HPDE6-E6E7 (cell line): Measurements from ENCODE around the gene CFDP1.
"Not testable (repeated sequence)": the region's sequence is repeated elsewhere in the genome, so short reads cannot be mapped to it uniquely, and the experiment has no call there.

ENCODE experiments used
- DNase-seq: peaks from one replicate; pipeline ENCODE4 v3.0.0; 2011; ENCODE audit warnings: missing footprints; ENCODE audit errors: extremely low spot score

CFDP1 gene

GRCh38 chr16:75293173-75293572 lies 140.1 kb downstream of the CFDP1 start:
- no peak for DNase-seq

DNA sequence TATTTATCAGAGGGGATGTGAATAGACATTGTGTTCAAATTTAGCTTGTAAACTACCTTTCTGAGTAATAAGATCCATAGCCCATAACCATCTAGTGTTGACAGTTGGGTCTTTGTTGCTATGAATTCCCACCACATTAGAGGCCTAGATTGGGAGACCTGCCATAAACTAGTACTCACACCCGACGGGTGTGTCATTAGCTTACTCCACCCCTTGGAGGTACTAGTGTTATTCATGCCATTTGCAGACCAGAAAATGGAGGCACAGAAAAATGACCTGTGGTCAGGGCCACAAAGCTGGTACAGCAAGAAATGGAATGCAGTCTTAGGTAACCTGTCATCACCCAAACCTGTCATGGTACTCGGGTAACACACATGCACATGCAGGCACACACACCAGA lies 140.6 kb downstream of the CFDP1 start:
- no peak for DNase-seq

GRCh38 chr16:75289189-75289588 lies 144.1 kb downstream of the CFDP1 start:
- no peak for DNase-seq

GRCh38 chr16:75288596-75289120 lies 144.6 kb downstream of the CFDP1 start:
- no peak for DNase-seq

- no peak for DNase-seq
Observed at GRCh38 chr16:75288181-75288580, 145.1 kb downstream of the CFDP1 start.

GRCh38 chr16:75287708-75288107 lies 145.6 kb downstream of the CFDP1 start:
- DNase-seq: no peak

GRCh38 chr16:75286389-75286788 lies 146.9 kb downstream of the CFDP1 start:
- no peak for DNase-seq

- no peak for DNase-seq
Observed at GRCh38 chr16:75282466-75283281, 150.6 kb downstream of the CFDP1 start.

GRCh38 chr16:75281826-75282225 lies 151.5 kb downstream of the CFDP1 start:
- no peak for DNase-seq

DNA sequence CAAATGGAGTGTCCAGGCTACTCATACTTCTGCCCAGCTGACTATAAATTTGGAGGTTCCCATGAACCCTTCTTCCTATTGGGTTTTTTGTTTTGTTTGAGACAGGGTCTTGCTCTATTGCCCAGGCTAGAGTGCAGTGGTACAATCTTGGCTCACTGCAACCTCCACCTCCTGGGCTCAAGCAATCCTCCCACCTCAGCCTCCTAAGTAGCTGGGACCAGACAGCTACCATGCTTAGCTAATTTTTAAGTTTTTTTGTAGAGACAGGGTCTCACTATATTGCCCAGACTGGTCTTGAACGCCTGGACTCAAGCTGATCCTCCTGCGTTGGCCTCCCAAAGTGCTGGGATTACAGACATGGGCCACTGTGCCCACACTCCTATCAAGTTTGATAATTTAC lies 152.3 kb downstream of the CFDP1 start:
- not testable (repeated sequence) for DNase-seq

DNA sequence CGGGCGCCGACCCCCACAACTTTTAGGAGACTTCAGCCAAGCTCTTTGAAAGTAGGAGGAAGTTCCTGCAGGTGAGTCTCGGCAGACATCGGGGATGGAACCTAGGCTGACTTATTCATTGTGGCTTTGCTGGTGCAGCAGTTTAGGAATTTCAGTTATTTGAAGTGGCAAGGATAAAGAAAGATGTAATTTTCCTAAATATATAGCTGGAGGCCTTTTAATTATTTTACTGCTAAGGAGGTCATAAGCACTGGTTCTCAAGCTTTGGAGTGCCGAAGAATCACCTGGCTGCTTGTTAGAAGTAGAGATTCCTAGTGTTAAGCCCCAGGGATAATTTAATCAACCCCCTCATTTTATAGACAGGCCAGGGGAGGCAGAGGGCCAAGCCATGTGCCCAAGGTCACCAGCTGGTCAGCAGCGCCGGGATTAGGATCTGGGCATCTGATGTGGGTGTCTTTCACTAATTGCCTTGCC lies 152.9 kb downstream of the CFDP1 start:
- no peak for DNase-seq

- DNase-seq: peak; percentile 86
Observed at GRCh38 chr16:75279305-75279704, 154.0 kb downstream of the CFDP1 start.

DNA sequence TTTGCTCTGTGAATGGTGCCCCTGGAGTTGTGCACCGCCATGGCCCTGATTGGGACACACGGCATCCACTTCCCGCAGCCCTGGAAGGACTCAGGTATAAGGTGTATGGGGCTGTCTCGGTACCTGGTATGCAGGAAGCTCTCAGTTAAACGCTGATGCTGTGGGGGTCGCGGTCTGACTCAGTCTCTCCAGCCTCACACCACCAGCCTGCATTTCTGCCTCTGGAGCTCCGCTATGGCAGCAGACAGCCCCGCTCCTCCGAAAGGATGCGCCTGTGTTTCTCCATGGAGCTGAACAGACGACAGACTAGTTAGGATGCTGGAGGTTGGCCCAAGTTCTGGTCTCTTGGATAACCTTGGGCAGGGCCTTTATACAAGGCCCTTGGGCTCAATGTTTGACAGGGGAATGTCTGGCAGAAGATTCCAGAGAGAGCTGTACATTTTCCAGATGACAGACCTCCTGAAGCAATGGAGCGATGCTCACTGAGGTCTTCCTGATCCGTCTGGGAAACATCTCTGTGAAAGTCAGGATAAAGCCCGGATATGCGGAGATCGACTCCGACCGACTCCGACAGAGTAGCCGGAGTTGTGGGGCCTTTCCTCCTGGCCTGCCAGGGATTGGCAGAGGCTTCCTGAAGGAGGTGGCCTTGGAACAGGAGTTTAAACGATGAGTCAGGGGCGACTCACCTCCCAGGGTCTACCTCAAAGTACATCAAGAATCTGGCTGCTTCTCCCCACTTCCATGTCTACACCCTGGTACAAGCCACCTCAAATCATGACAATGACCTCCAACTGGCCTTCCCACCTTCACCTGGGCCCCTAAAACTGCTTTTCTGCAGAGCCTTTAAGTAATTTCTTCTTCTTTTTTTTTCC lies 160.0 kb downstream of the CFDP1 start:
- no peak for DNase-seq

GRCh38 chr16:75272629-75273028 lies 160.7 kb downstream of the CFDP1 start:
- DNase-seq: not testable (repeated sequence)

- DNase-seq: no peak
Observed at GRCh38 chr16:75272097-75272551, 161.2 kb downstream of the CFDP1 start.

- DNase-seq: no peak
Observed at GRCh38 chr16:75271441-75272096, 161.7 kb downstream of the CFDP1 start.

GRCh38 chr16:75269358-75269757 lies 163.9 kb downstream of the CFDP1 start:
- not testable (repeated sequence) for DNase-seq

DNA sequence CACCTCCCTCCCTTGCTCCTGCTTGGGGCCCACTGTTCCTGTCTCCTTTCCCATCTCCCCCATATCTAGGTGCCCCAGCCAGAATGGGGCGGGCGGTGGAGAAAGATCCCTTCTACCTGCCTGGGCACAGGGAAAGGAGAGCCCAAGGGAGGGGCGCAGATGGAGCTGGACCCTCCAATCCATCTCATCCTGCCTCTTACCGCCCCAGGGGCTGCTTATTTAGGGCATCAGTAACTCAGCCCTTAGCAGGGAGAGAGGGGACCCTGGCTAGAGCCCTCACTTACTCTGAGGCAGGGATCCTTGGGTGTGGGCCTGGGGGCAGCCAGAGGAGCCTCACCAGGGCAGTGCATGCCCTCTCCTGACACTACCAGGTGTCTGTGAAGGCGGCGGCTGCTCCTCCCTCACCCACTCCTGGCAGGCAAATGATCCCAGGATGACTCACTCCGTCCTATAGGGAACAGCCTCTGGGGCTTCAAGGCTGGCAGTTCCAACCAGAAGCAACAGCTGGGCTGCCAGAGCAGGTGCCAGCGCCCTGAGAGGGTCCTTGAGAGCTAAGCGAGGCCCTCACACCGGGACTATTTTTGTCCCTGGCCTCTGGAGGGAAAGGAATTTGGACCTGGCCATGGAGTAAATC lies 165.6 kb downstream of the CFDP1 start:
- peak; percentile 97 for DNase-seq

- no peak for DNase-seq
Observed at GRCh38 chr16:75266738-75267630, 166.3 kb downstream of the CFDP1 start.
